Measurements from ENCODE around the gene TMC1.

The TMC1 gene

GRCh38 chr9:72818385-72818784 lies 297.0 kb downstream of the TMC1 start:
- Histone ChIP-seq H3K4me3 (ENCODE audit: low read length) (no peak overlapping the region), H3K9ac (ENCODE audit: low read length) (no peak overlapping the region), H2AFZ (ENCODE audit: low read depth, low read length) (no peak overlapping the region), H3K36me3 (replicated peaks; ENCODE audit: low read depth, low read length) (no peaks in the 10 kb centered on the region), H3K4me1 (ENCODE audit: low read length) (peaks cover 5% of the 10 kb centered on the region; the same call in 1 of the 2 replicates), H3K4me2 (ENCODE audit: low read length) (no peak overlapping the region), H3K9me3 (ENCODE audit: insufficient read depth, low read length) (no peaks in the 10 kb centered on the region), H4K20me1 (ENCODE audit: insufficient read depth, low read length) (no peaks in the 10 kb centered on the region), H3K79me2 (ENCODE audit: low read length) (no peaks in the 10 kb centered on the region), H3K27ac (ENCODE audit: low read length) (no peak overlapping the region), H3K27me3 (ENCODE audit: low read depth, low read length) (0 out of 2 replicates have a peak, but pooled peaks cover 9% of the 10 kb centered on the region)
- TF ChIP-seq EZH2phosphoT487 (IDR thresholded peaks at IDR 0.05; ENCODE audit: low read depth) = no peak
- TF ChIP-seq, protein P1, sequence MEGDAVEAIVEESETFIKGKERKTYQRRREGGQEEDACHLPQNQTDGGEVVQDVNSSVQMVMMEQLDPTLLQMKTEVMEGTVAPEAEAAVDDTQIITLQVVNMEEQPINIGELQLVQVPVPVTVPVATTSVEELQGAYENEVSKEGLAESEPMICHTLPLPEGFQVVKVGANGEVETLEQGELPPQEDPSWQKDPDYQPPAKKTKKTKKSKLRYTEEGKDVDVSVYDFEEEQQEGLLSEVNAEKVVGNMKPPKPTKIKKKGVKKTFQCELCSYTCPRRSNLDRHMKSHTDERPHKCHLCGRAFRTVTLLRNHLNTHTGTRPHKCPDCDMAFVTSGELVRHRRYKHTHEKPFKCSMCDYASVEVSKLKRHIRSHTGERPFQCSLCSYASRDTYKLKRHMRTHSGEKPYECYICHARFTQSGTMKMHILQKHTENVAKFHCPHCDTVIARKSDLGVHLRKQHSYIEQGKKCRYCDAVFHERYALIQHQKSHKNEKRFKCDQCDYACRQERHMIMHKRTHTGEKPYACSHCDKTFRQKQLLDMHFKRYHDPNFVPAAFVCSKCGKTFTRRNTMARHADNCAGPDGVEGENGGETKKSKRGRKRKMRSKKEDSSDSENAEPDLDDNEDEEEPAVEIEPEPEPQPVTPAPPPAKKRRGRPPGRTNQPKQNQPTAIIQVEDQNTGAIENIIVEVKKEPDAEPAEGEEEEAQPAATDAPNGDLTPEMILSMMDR (IDR thresholded peaks at IDR 0.05; ENCODE audit: low read depth, low read length) = no peak

DNA sequence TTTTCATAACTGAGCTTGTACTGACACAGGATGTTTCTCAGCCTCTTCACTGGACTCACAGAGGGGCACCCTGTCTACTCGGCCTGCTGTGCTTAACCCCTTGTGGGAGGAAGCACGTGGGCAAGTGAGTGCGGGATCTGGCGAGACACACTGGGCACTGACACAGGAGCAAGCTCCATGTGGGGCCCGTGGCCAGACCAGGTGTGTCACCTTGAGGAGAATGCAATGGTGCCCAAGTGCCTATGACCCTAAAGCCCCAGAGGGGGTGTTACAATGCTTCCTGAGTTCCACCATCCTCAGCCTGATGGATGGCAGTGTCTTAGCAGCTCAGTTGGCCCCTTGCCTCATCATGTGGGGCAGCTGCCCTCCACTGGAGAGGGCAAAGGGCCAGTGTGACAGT lies 302.6 kb downstream of the TMC1 start:
- H3K9ac ChIP-seq (ENCODE audit: low read length) = no peak overlapping the region
- no peaks in the 10 kb centered on the region for H3K9me3 ChIP-seq (ENCODE audit: insufficient read depth, low read length)
- no peak overlapping the region for H3K4me2 ChIP-seq (ENCODE audit: low read length)
- H4K20me1 ChIP-seq (ENCODE audit: insufficient read depth, low read length) = no peaks in the 10 kb centered on the region
- H3K4me3 ChIP-seq (ENCODE audit: low read length) = no peak overlapping the region
- no peak overlapping the region for H3K27ac ChIP-seq (ENCODE audit: low read length)
- H2AFZ ChIP-seq (ENCODE audit: low read depth, low read length) = no peak overlapping the region
- TF ChIP-seq, protein P1 (IDR thresholded peaks at IDR 0.05; ENCODE audit: low read depth, low read length) = no peak
- TF ChIP-seq EZH2phosphoT487 (IDR thresholded peaks at IDR 0.05; ENCODE audit: low read depth) = no peak
- peaks cover 13% of the 10 kb centered on the region for H3K4me1 ChIP-seq (ENCODE audit: low read length)
- no peaks in the 10 kb centered on the region for H3K79me2 ChIP-seq (ENCODE audit: low read length)
- 0 out of 2 replicates have a peak, but pooled peaks cover 6% of the 10 kb centered on the region for H3K27me3 ChIP-seq (ENCODE audit: low read depth, low read length)
- H3K36me3 ChIP-seq (replicated peaks; ENCODE audit: low read depth, low read length) = no peaks in the 10 kb centered on the region

GRCh38 chr9:72826996-72827949 lies 305.9 kb downstream of the TMC1 start:
- H3K4me2 ChIP-seq (ENCODE audit: low read length) = no peak overlapping the region
- TF ChIP-seq, protein P1 (IDR thresholded peaks at IDR 0.05; ENCODE audit: low read depth, low read length) = no peak
- no peak for TF ChIP-seq EZH2phosphoT487 (IDR thresholded peaks at IDR 0.05; ENCODE audit: low read depth)

GRCh38 chr9:72827950-72828731 lies 306.7 kb downstream of the TMC1 start:
- Histone ChIP-seq H3K27ac (ENCODE audit: low read length) (no peak overlapping the region), H4K20me1 (ENCODE audit: insufficient read depth, low read length) (no peaks in the 10 kb centered on the region), H3K9ac (ENCODE audit: low read length) (no peak overlapping the region), H3K79me2 (ENCODE audit: low read length) (no peaks in the 10 kb centered on the region), H3K36me3 (replicated peaks; ENCODE audit: low read depth, low read length) (no peaks in the 10 kb centered on the region), H3K4me1 (ENCODE audit: low read length) (peaks cover 7% of the 10 kb centered on the region), H3K9me3 (ENCODE audit: insufficient read depth, low read length) (no peaks in the 10 kb centered on the region), H3K4me2 (ENCODE audit: low read length) (no peak overlapping the region), H3K27me3 (ENCODE audit: low read depth, low read length) (no peaks in the 10 kb centered on the region; the same call in 1 of the 2 replicates), H3K4me3 (ENCODE audit: low read length) (no peak overlapping the region), H2AFZ (ENCODE audit: low read depth, low read length) (no peak overlapping the region)
- no peak for TF ChIP-seq EZH2phosphoT487 (IDR thresholded peaks at IDR 0.05; ENCODE audit: low read depth)
- TF ChIP-seq, protein P1 (IDR thresholded peaks at IDR 0.05; ENCODE audit: low read depth, low read length) = no peak

More at GRCh38 chr9:72826996-72827949, 305.9 kb downstream of the TMC1 start:
- no peak overlapping the region for H2AFZ ChIP-seq (ENCODE audit: low read depth, low read length)
- no peak overlapping the region for H3K27ac ChIP-seq (ENCODE audit: low read length)
- peaks cover 8% of the 10 kb centered on the region for H3K4me1 ChIP-seq (ENCODE audit: low read length)
- no peaks in the 10 kb centered on the region for H4K20me1 ChIP-seq (ENCODE audit: insufficient read depth, low read length)
- H3K79me2 ChIP-seq (ENCODE audit: low read length) = no peaks in the 10 kb centered on the region
- H3K4me3 ChIP-seq (ENCODE audit: low read length) = no peak overlapping the region
- H3K9me3 ChIP-seq (ENCODE audit: insufficient read depth, low read length) = no peaks in the 10 kb centered on the region
- H3K27me3 ChIP-seq (ENCODE audit: low read depth, low read length) = no peaks in the 10 kb centered on the region
- H3K9ac ChIP-seq (ENCODE audit: low read length) = no peak overlapping the region
- H3K36me3 ChIP-seq (replicated peaks; ENCODE audit: low read depth, low read length) = no peaks in the 10 kb centered on the region

Measured in OCI-LY3 (cell line).